Measurements from ENCODE around the gene RAB13.
"Not testable (repeated sequence)": the region's sequence is repeated elsewhere in the genome, so short reads cannot be mapped to it uniquely, and the experiment has no call there.

RAB13 gene

GRCh38 chr1:154006136-154006535, 20.0 kb upstream of the RAB13 start:
- no peaks in the 10 kb centered on the region for H3K9me3 ChIP-seq
- no peak overlapping the region for H3K4me3 ChIP-seq (ENCODE audit: low read depth, low read length)
- no peaks in the 10 kb centered on the region for H3K36me3 ChIP-seq
- no peaks in the 10 kb centered on the region for H3K4me1 ChIP-seq
- no peaks in the 10 kb centered on the region for H3K27me3 ChIP-seq
- no peak for DNase-seq
- TF ChIP-seq CTCF (IDR thresholded peaks at IDR 0.05; ENCODE audit: low read depth, low read length), result no peak

GRCh38 chr1:154000420-154000819, 14.3 kb upstream of the RAB13 start:
- no peak for TF ChIP-seq CTCF (IDR thresholded peaks at IDR 0.05; ENCODE audit: low read depth, low read length)
- no peak overlapping the region for H3K4me3 ChIP-seq (ENCODE audit: low read depth, low read length)
- no peak for DNase-seq
- H3K27me3 ChIP-seq, result no peaks in the 10 kb centered on the region; the same call in 1 of the 2 replicates
- no peaks in the 10 kb centered on the region for H3K9me3 ChIP-seq
- no peaks in the 10 kb centered on the region for H3K36me3 ChIP-seq
- H3K4me1 ChIP-seq, result no peaks in the 10 kb centered on the region

- not testable (repeated sequence) for H3K4me1 ChIP-seq; DNase-seq; H3K27me3 ChIP-seq; H3K9me3 ChIP-seq; H3K4me3 ChIP-seq (ENCODE audit: low read depth, low read length)
- H3K36me3 ChIP-seq, result peaks cover 26% of the 10 kb centered on the region
These were observed 10.7 kb upstream of the RAB13 start for GRCh38 chr1:153996882-153997281.

DNA sequence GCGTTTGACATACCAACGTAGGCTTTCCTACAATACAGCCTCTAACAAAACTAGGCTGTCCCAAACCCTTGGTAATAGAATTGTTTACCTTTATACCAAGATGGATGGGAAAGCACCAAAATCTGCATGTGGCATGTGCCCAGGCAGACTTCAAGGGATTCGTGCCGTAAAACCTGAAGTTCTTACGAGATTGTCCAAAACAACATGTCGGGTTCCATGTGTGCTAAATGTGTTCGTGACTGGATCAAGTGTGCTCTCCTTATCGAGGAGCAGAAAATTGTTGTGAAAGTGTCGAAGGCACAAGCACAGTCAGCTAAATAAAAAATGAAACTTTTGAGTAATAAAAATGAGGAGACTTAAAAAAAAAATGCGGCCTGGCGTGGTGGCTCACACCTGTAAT, 9.5 kb upstream of the RAB13 start:
- TF ChIP-seq CTCF (IDR thresholded peaks at IDR 0.05; ENCODE audit: low read depth, low read length), result no peak
- H3K27me3 ChIP-seq, result no peaks in the 10 kb centered on the region; the same call in 1 of the 2 replicates
- H3K4me3 ChIP-seq (ENCODE audit: low read depth, low read length), result no peak overlapping the region
- peaks cover 3% of the 10 kb centered on the region for H3K4me1 ChIP-seq
- no peaks in the 10 kb centered on the region for H3K9me3 ChIP-seq
- peaks cover 38% of the 10 kb centered on the region for H3K36me3 ChIP-seq
- no peak for DNase-seq

DNA sequence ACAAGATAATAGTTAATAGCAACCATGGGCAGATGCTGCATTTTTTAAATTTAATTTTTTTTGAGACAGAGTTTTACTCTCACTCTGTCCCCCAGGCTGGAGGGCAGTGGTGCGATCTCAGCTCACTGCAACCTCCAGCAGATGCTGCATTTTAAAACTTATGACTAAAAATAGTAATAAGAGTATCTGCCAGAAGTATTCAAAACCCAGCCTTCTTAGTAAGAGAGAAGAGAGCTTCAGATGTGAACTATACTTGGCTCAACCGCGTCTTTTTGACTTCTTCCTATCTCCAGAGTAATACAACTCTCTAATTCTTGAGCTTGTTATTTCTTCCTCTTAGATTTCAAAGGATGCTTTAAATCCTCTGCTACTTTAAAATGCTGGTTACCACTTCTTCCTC, 9.1 kb upstream of the RAB13 start:
- no peak for DNase-seq
- peaks cover 3% of the 10 kb centered on the region for H3K4me1 ChIP-seq
- H3K4me3 ChIP-seq (ENCODE audit: low read depth, low read length), result no peak overlapping the region
- peaks cover 38% of the 10 kb centered on the region for H3K36me3 ChIP-seq
- no peaks in the 10 kb centered on the region for H3K9me3 ChIP-seq
- no peak for TF ChIP-seq CTCF (IDR thresholded peaks at IDR 0.05; ENCODE audit: low read depth, low read length)
- no peaks in the 10 kb centered on the region for H3K27me3 ChIP-seq

DNA sequence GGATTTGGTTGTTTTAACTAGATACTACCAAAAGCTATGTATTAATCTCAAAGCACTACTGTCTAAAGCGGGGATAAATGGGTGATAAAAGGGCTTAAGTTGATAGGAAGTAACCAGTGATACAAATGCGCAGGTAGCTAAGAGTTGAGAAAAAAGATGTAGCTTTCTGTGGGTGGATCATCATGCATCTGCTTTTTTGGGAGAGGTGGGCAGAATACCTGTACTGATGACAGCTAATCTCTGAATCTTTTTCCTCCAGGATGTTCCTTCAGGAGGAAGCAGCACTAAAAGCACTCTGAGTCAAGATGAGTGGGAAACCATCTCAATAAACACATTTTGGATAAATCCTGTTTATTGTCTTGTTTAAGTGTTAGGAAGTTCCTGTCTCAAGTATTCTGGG, 5.7 kb upstream of the RAB13 start:
- no peak for DNase-seq
- Histone ChIP-seq H3K4me3 (ENCODE audit: low read depth, low read length) (peak overlapping the region; percentile 98), H3K36me3 (peaks cover 38% of the 10 kb centered on the region), H3K4me1 (peaks cover 6% of the 10 kb centered on the region), H3K27me3 (no peaks in the 10 kb centered on the region), H3K9me3 (no peaks in the 10 kb centered on the region)
- no peak for TF ChIP-seq CTCF (IDR thresholded peaks at IDR 0.05; ENCODE audit: low read depth, low read length)

- TF ChIP-seq CTCF (IDR thresholded peaks at IDR 0.05; ENCODE audit: low read depth, low read length), result no peak
- Histone ChIP-seq H3K9me3 (no peaks in the 10 kb centered on the region), H3K4me1 (peaks cover 6% of the 10 kb centered on the region), H3K4me3 (ENCODE audit: low read depth, low read length) (peak overlapping the region; percentile 98), H3K36me3 (peaks cover 38% of the 10 kb centered on the region), H3K27me3 (no peaks in the 10 kb centered on the region)
- no peak for DNase-seq
These were observed 5.1 kb upstream of the RAB13 start for GRCh38 chr1:153991151-153991630.
